HepG2 (cell line): ENCODE results near the gene PDSS2. TPM values are rescaled to one million over a fixed set of nuclear protein-coding genes. Genes with fewer than 3 reads are reported as not detected.

Experiments
- ATAC-seq: fragments of 200-7000 bp; cut with Tn5 transposase; 3 replicates; pipeline ENCODE4 v1.9.1; 2020; ENCODE audit warnings: mild to moderate bottlenecking, moderate library complexity
- BruUV-seq: library from RNA; stranded (reverse); fragments of 400-500 nt; replicated peaks from 2 replicates; lab custom pipeline; 2021; lab: Mats Ljungman, UMichigan
- CTCF ChIA-PET: fragments of 300-600 bp; formaldehyde crosslinking; extraction: SDS; loops from one replicate; lab custom pipeline; 2021; ENCODE audit warnings: low total read pairs, inconsistent platforms, low intra/inter-chr PET ratio; lab: Yijun Ruan, JAX
- POLR2A ChIA-PET: fragments of 350-600 bp; sonication (Branson Sonifier 250); formaldehyde crosslinking; loops from one replicate; lab custom pipeline; 2020; ENCODE audit warnings: antibody characterized with exemption, inconsistent platforms; lab: Yijun Ruan, JAX
- DNase-seq: peaks from one replicate; pipeline ENCODE4 v3.0.0-alpha.2; 2015; ENCODE audit warnings: low spot score
- FAIRE-seq: peaks from 3 replicates; lab custom pipeline; 2011; peaks lifted over from hg19 to GRCh38; lab: Jason Lieb, UNC
- H2AFZ ChIP-seq: one replicate; pipeline ENCODE4 v1.6.1; 2011; ENCODE audit warnings: low read length, inconsistent platforms
- H3K27ac ChIP-seq: fragments of 300-600 bp; 3 replicates; pipeline ENCODE4 v1.8.0; 2011; ENCODE audit warnings: mixed run types, mild to moderate bottlenecking, mixed read lengths, low read length, inconsistent platforms; ENCODE audit not compliant: insufficient read depth; ENCODE audit errors: extremely low read length
- H3K27me3 ChIP-seq, 2 experiments: fragments of 200-600 bp in 1 of 2; 2 replicates in 1 of 2; 3 replicates in 1 of 2; pipeline versions ENCODE4 v1.6.0 to v1.8.0; 2011; ENCODE audit warnings: low read length in 2 of 2, mild to moderate bottlenecking in 2 of 2, moderate library complexity in 2 of 2, inconsistent platforms in 1 of 2; ENCODE audit not compliant: insufficient read depth in 2 of 2, control insufficient read depth in 1 of 2
- H3K36me3 ChIP-seq, 2 experiments: fragments of 200-600 bp in 1 of 2; replicated peaks in 1 of 2; 2 replicates in 1 of 2; 3 replicates in 1 of 2; pipeline versions ENCODE4 v1.5.1 to v1.8.0; 2011; ENCODE audit warnings: low read length in 2 of 2, inconsistent platforms in 1 of 2; ENCODE audit not compliant: insufficient read depth in 2 of 2, control insufficient read depth in 1 of 2
- H3K4me1 ChIP-seq: 2 replicates; pipeline ENCODE4 v1.5.1; 2012; ENCODE audit warnings: low read length, inconsistent platforms; ENCODE audit not compliant: insufficient read depth
- H3K4me2 ChIP-seq: 2 replicates; pipeline ENCODE4 v1.6.0; 2011; ENCODE audit warnings: low read depth, low read length, inconsistent platforms
- H3K4me3 ChIP-seq, 3 experiments: fragments of 200-600 bp in 1 of 3; sonication (generic), shearing (Covaris generic) in 1 of 3; replicated peaks in 1 of 3; 2 replicates each; pipeline ENCODE4 v1.5.1; 2011 to 2016; ENCODE audit warnings: low read length in 3 of 3, inconsistent platforms in 2 of 3, low read depth in 2 of 3, mild to moderate bottlenecking in 2 of 3, control low read depth in 1 of 3, mixed read lengths in 1 of 3; ENCODE audit not compliant: insufficient read depth in 1 of 3
- H3K79me2 ChIP-seq: one replicate; pipeline ENCODE4 v1.6.1; 2011; ENCODE audit warnings: low read length, inconsistent platforms; ENCODE audit not compliant: insufficient read depth
- H3K9ac ChIP-seq: 2 replicates; pipeline ENCODE4 v1.6.0; 2011; ENCODE audit warnings: mild to moderate bottlenecking, low read depth, low read length, inconsistent platforms; ENCODE audit not compliant: insufficient read depth
- H3K9me3 ChIP-seq: 2 replicates; pipeline ENCODE4 v1.5.1; 2012; ENCODE audit warnings: mild to moderate bottlenecking, low read length
- H4K20me1 ChIP-seq: 2 replicates; pipeline ENCODE4 v1.6.0; 2011; ENCODE audit warnings: inconsistent platforms, mild to moderate bottlenecking, low read length, moderate library complexity; ENCODE audit not compliant: insufficient read depth
- CBX5 ChIP-seq: sonication (generic); formaldehyde crosslinking; IDR thresholded peaks from 2 replicates; pipeline ENCODE4 v1.4.0; 2020; ENCODE audit warnings: missing genetic modification reagents, borderline replicate concordance
- DPF2 ChIP-seq: sonication (generic); formaldehyde crosslinking; IDR thresholded peaks from 2 replicates; pipeline ENCODE4 v1.4.0; 2020; ENCODE audit warnings: mild to moderate bottlenecking, low read depth, missing genetic modification reagents, borderline replicate concordance
- HNRNPUL1 ChIP-seq: fragments of 200-400 bp; formaldehyde crosslinking; IDR thresholded peaks from 2 replicates; pipeline ENCODE4 v1.6.1; 2017; ENCODE audit warnings: low read depth, mild to moderate bottlenecking, low read length, moderate library complexity
- HOXA5 ChIP-seq: sonication (generic); formaldehyde crosslinking; IDR thresholded peaks from 2 replicates; pipeline ENCODE4 v1.4.0; 2020; ENCODE audit warnings: missing genetic modification reagents
- LCORL ChIP-seq, 2 experiments: fragments of 450-650 bp in 1 of 2; sonication (generic) in 1 of 2; formaldehyde crosslinking in 1 of 2; IDR thresholded peaks; 2 replicates each; pipeline versions ENCODE4 v1.5.0 to v1.6.1; 2017 to 2020; ENCODE audit warnings: antibody characterized with exemption in 1 of 2, missing genetic modification reagents in 1 of 2
- MYNN ChIP-seq: sonication (generic); formaldehyde crosslinking; IDR thresholded peaks from 2 replicates; pipeline ENCODE4 v1.4.0; 2020; ENCODE audit warnings: mild to moderate bottlenecking, low read depth, missing genetic modification reagents
- PCBP2 ChIP-seq: fragments of 200-400 bp; formaldehyde crosslinking; optimal IDR thresholded peaks from 2 replicates; pipeline ENCODE3; 2018; ENCODE audit warnings: low read length, low read depth; ENCODE audit not compliant: poor library complexity, severe bottlenecking
- SETDB1 ChIP-seq: sonication (generic); formaldehyde crosslinking; IDR thresholded peaks from 2 replicates; pipeline ENCODE4 v1.5.1; 2020; ENCODE audit warnings: missing genetic modification reagents, mild to moderate bottlenecking, borderline replicate concordance
- SMARCC2 ChIP-seq: fragments of 450-650 bp; IDR thresholded peaks from 2 replicates; pipeline ENCODE4 v1.6.1; 2017; ENCODE audit warnings: antibody characterized with exemption, mild to moderate bottlenecking
- ZNF331 ChIP-seq: sonication (generic); formaldehyde crosslinking; IDR thresholded peaks from 2 replicates; pipeline ENCODE4 v1.4.0; 2020; ENCODE audit warnings: missing genetic modification reagents
- ZNF431 ChIP-seq: sonication (generic); formaldehyde crosslinking; IDR thresholded peaks from 2 replicates; pipeline ENCODE4 v1.9.0; 2022; ENCODE audit warnings: missing genetic modification reagents, low read depth, mild to moderate bottlenecking, borderline replicate concordance
- WGBS: methylation state at CpG from one replicate; pipeline ENCODE4 v1.1.6; 2017; ENCODE audit warnings: low lambda C conversion rate; 5-methylcytosine and 5-hydroxymethylcytosine counted together
- in situ Hi-C: cut with HindIII; loops from 2 replicates; pipeline ENCODE4 v1.10.0; 2017; ENCODE audit warnings: low pct_unique_long_range_greater_than_20kb; ENCODE audit not compliant: extremely low pct_ligation_motif_present
- intact Hi-C: fragments of 100-400 bp; cut with micrococcal nuclease; formaldehyde crosslinking; loops from one replicate; pipeline ENCODE4 v1.10.0; 2022; ENCODE audit not compliant: unreplicated experiment
- polyA plus RNA-seq, 8 experiments: library from polyadenylated mRNA; depleted of rRNA in 3 of 8; stranded (reverse) in 7 of 8; unstranded in 1 of 8; fragments of >200 nt; fragmentation: Illumina TruSeq in 4 of 8; extraction: Trizol in 4 of 8; gene quantifications; 2 replicates each; pipeline versions ENCODE4 v1.2.1 to v1.2.3, GENCODE V29; 2011 to 2016; ENCODE audit warnings: low read depth in 4 of 8, missing spikeins in 1 of 8, mixed read lengths in 1 of 8; ENCODE audit not compliant: insufficient read depth in 1 of 8
- total RNA-seq, 5 experiments: library from RNA; depleted of rRNA; stranded (reverse); fragments of >200 nt; fragmentation: Illumina TruSeq; extraction: Trizol; gene quantifications; 2 replicates each; pipeline ENCODE4 v1.2.3, GENCODE V29; 2016; ENCODE audit warnings: low read depth in 1 of 5
- TF ChIP-seq, protein P1 (sequence below): IDR thresholded peaks from 2 replicates; pipeline ENCODE4 v1.6.1; 2012; ENCODE audit warnings: low read length, improper control_type of control experiment
- TF ChIP-seq, protein P2 (sequence below): sonication (generic); formaldehyde crosslinking; IDR thresholded peaks from 2 replicates; pipeline ENCODE4 v1.5.1; 2020; ENCODE audit warnings: mild to moderate bottlenecking, missing genetic modification reagents, moderate library complexity
- TF ChIP-seq, protein P3 (sequence below): sonication (generic); formaldehyde crosslinking; IDR thresholded peaks from 2 replicates; pipeline ENCODE4 v1.5.0; 2020; ENCODE audit warnings: missing genetic modification reagents, mild to moderate bottlenecking, borderline replicate concordance

Gene PDSS2
- total and polyA plus RNA-seq, 2 of the 13 experiments (the other 11 are each of a cell fraction or from before 2014, with no cell fraction given): 16.2 to 17.0 TPM

DNA sequence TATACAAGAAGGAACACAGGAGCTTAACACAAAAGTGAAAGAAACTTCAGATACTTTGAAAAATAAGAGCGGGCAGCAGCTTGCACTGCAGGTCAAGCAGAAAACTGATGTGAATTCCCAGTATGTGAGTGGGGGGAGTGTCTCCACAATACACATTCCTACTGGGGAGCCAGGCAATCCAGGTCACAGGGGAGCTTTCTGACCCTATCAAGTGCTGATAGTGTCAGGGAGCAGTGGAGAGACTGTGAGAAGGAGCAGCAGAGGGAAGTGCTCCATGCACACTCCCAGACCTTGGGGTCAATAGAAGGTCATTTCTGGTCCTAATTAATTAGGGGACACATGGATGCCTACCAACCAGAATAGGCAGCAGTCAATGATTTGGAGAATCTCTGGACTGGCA, 59.4 kb downstream of the PDSS2 start:
- peaks cover 19% of the 10 kb centered on the region for H3K9me3 ChIP-seq
- no peaks in the 10 kb centered on the region for H3K79me2 ChIP-seq
- no TSS peak for BruUV-seq
- H3K27me3 ChIP-seq: no peaks in the 10 kb centered on the region
- H3K4me1 ChIP-seq: 0 out of 2 replicates have a peak, but pooled peaks cover 8% of the 10 kb centered on the region
- TF ChIP-seq SMARCC2 (no peak), MYNN (CRISPR knock-in tag) (no peak), HNRNPUL1 (no peak), PCBP2 (no peak), ZNF431 (CRISPR knock-in tag) (no peak), CBX5 (no peak)
- intact Hi-C loops: loop anchor here (5.0 kb wide), 1 partner anchor 332 kb away; no protein-coding TSS in a partner anchor
- ATAC-seq: no peak
- CTCF ChIA-PET: no interaction called here
- no peaks in the 10 kb centered on the region for H4K20me1 ChIP-seq
- no peak overlapping the region for H3K9ac ChIP-seq
- DNase-seq: no peak
- 97% methylated on average over 1 of the region's 1 CpG for WGBS
- POLR2A ChIA-PET: no interaction called here
- no peak for FAIRE-seq
- H2AFZ ChIP-seq: no peak overlapping the region
- no peak overlapping the region for H3K27ac ChIP-seq
- in situ Hi-C loops: no loop called here
- H3K36me3 ChIP-seq: peaks cover 0 to 2% of the 10 kb centered on the region in 2 experiments; a peak in 1 of 5 replicates
- H3K4me3 ChIP-seq: no peak overlapping the region
- no peak overlapping the region for H3K4me2 ChIP-seq

DNA sequence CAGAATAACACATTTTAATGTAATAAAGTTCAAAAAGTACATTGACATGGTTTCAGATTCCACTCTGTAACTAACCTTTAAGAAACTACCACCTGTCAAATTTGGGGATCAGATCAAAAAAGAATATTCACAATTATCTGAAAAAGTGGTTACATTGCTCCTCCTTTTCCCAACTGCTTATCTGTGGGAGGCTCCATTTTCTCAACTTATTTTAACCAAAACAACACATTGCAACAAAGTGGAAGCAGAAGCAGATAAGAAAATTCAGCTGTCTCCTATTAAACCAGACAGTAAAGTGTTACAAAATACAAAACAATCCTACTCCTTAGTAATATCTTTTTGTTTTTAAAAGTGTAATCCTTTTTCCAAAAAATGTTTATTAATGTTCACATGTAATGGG, 61.4 kb downstream of the PDSS2 start:
- H3K4me3 ChIP-seq: no peak overlapping the region
- intact Hi-C loops: loop anchor here (5.0 kb wide), 1 partner anchor 334 kb away; no protein-coding TSS in a partner anchor
- TF ChIP-seq, protein P1, sequence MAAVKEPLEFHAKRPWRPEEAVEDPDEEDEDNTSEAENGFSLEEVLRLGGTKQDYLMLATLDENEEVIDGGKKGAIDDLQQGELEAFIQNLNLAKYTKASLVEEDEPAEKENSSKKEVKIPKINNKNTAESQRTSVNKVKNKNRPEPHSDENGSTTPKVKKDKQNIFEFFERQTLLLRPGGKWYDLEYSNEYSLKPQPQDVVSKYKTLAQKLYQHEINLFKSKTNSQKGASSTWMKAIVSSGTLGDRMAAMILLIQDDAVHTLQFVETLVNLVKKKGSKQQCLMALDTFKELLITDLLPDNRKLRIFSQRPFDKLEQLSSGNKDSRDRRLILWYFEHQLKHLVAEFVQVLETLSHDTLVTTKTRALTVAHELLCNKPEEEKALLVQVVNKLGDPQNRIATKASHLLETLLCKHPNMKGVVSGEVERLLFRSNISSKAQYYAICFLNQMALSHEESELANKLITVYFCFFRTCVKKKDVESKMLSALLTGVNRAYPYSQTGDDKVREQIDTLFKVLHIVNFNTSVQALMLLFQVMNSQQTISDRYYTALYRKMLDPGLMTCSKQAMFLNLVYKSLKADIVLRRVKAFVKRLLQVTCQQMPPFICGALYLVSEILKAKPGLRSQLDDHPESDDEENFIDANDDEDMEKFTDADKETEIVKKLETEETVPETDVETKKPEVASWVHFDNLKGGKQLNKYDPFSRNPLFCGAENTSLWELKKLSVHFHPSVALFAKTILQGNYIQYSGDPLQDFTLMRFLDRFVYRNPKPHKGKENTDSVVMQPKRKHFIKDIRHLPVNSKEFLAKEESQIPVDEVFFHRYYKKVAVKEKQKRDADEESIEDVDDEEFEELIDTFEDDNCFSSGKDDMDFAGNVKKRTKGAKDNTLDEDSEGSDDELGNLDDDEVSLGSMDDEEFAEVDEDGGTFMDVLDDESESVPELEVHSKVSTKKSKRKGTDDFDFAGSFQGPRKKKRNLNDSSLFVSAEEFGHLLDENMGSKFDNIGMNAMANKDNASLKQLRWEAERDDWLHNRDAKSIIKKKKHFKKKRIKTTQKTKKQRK: no peak
- TF ChIP-seq LCORL (IDR thresholded peaks at IDR 0.05) (no peak), LCORL (CRISPR knock-in tag; IDR thresholded peaks at IDR 0.05) (no peak), DPF2 (CRISPR knock-in tag) (no peak), ZNF331 (CRISPR knock-in tag) (no peak), HOXA5 (CRISPR knock-in tag) (no peak), SETDB1 (CRISPR knock-in tag) (no peak)
- TF ChIP-seq, protein P2, sequence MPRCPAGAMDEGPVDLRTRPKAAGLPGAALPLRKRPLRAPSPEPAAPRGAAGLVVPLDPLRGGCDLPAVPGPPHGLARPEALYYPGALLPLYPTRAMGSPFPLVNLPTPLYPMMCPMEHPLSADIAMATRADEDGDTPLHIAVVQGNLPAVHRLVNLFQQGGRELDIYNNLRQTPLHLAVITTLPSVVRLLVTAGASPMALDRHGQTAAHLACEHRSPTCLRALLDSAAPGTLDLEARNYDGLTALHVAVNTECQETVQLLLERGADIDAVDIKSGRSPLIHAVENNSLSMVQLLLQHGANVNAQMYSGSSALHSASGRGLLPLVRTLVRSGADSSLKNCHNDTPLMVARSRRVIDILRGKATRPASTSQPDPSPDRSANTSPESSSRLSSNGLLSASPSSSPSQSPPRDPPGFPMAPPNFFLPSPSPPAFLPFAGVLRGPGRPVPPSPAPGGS (CRISPR knock-in tag): no peak
- TF ChIP-seq, protein P3, sequence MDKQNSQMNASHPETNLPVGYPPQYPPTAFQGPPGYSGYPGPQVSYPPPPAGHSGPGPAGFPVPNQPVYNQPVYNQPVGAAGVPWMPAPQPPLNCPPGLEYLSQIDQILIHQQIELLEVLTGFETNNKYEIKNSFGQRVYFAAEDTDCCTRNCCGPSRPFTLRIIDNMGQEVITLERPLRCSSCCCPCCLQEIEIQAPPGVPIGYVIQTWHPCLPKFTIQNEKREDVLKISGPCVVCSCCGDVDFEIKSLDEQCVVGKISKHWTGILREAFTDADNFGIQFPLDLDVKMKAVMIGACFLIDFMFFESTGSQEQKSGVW (CRISPR knock-in tag): no peak

More for the DNA sequence above, 61.4 kb downstream of the PDSS2 start:
- Histone ChIP-seq H4K20me1 (no peaks in the 10 kb centered on the region), H3K27me3 (no peaks in the 10 kb centered on the region), H3K36me3 (peaks cover 0 to 1% of the 10 kb centered on the region in 2 experiments; a peak in 3 of 5 replicates), H3K4me1 (0 out of 2 replicates have a peak, but pooled peaks cover 8% of the 10 kb centered on the region), H2AFZ (no peak overlapping the region), H3K79me2 (no peaks in the 10 kb centered on the region), H3K27ac (no peak overlapping the region), H3K9ac (no peak overlapping the region), H3K9me3 (peaks cover 14% of the 10 kb centered on the region; the same call in 1 of the 2 replicates), H3K4me2 (no peak overlapping the region)
- CTCF ChIA-PET: no interaction called here
- ATAC-seq (no peak), DNase-seq (no peak), FAIRE-seq (no peak)
- in situ Hi-C loops: no loop called here
- BruUV-seq: no TSS peak
- POLR2A ChIA-PET: no interaction called here
